GM12878 (cell line): ENCODE data around the gene LRRC26. TPM values are rescaled to one million over a fixed set of nuclear protein-coding genes. Genes with fewer than 3 reads are reported as not detected.

ENCODE experiments used
- ATAC-seq: fragments of 200-7000 bp; cut with Tn5 transposase; 3 replicates; pipeline ENCODE4 v1.9.1; 2020; ENCODE audit warnings: mild to moderate bottlenecking, moderate library complexity
- BruUV-seq: library from RNA; stranded (reverse); fragments of 400-500 nt; replicated peaks from 2 replicates; lab custom pipeline; 2021; lab: Mats Ljungman, UMichigan
- CTCF ChIA-PET: fragments of 300-600 bp; sonication (Branson Sonifier 250); formaldehyde crosslinking; extraction: SDS; loops from one replicate; lab custom pipeline; 2021; ENCODE audit warnings: inconsistent platforms; lab: Yijun Ruan, JAX
- POLR2A ChIA-PET: fragments of 350-600 bp; formaldehyde crosslinking; extraction: SDS; loops from one replicate; lab custom pipeline; 2021; ENCODE audit warnings: inconsistent platforms; lab: Charles Lee
- RAD21 ChIA-PET: fragments of 300-600 bp; sonication (Branson Sonifier 250); formaldehyde crosslinking; loops from one replicate; lab custom pipeline; 2023; ENCODE audit warnings: antibody characterized with exemption; ENCODE audit not compliant: unreplicated experiment; lab: Charles Lee
- SMC1A ChIA-PET: fragments of 300-600 bp; sonication (Branson Sonifier 250); formaldehyde crosslinking; loops from one replicate; lab custom pipeline; 2023; ENCODE audit not compliant: unreplicated experiment, uncharacterized antibody; lab: Charles Lee
- DNase-seq: peaks from one replicate; pipeline ENCODE4 v3.0.0-alpha.2; 2011; ENCODE audit warnings: low read depth, low spot score
- FAIRE-seq: peaks from 3 replicates; lab custom pipeline; 2011; peaks lifted over from hg19 to GRCh38; lab: Jason Lieb, UNC
- H2AFZ ChIP-seq: 2 replicates; pipeline ENCODE4 v1.6.0; 2011; ENCODE audit warnings: low read depth, low read length, control low read depth; ENCODE audit not compliant: control insufficient read depth
- H3K27ac ChIP-seq: 2 replicates; pipeline ENCODE4 v1.5.1; 2011; ENCODE audit warnings: control low read depth; ENCODE audit not compliant: control insufficient read depth, insufficient read depth
- H3K27me3 ChIP-seq, 2 experiments: replicated peaks in 1 of 2; 2 replicates each; pipeline versions ENCODE4 v1.6.0 to v1.6.1; 2011; ENCODE audit warnings: low read length in 1 of 2; ENCODE audit not compliant: control insufficient read depth in 2 of 2, insufficient read depth in 2 of 2
- H3K36me3 ChIP-seq, 2 experiments: 2 replicates each; pipeline ENCODE4 v1.5.1; 2011; ENCODE audit warnings: low read length in 1 of 2; ENCODE audit not compliant: control insufficient read depth in 2 of 2, insufficient read depth in 2 of 2
- H3K4me1 ChIP-seq: 2 replicates; pipeline ENCODE4 v1.6.1; 2011; ENCODE audit warnings: mild to moderate bottlenecking, low read length, moderate library complexity, mixed read lengths; ENCODE audit not compliant: control insufficient read depth, insufficient read depth
- H3K4me2 ChIP-seq: 2 replicates; pipeline ENCODE4 v1.6.0; 2011; ENCODE audit warnings: control low read depth; ENCODE audit not compliant: control insufficient read depth, insufficient read depth
- H3K4me3 ChIP-seq: fragments of 200-600 bp; sonication (generic); 2 replicates; pipeline ENCODE4 v1.5.1; 2016
- H3K79me2 ChIP-seq: 2 replicates; pipeline ENCODE4 v1.6.0; 2011; ENCODE audit warnings: low read length; ENCODE audit not compliant: control insufficient read depth, insufficient read depth
- H3K9ac ChIP-seq: 2 replicates; pipeline ENCODE4 v1.8.0; 2011; ENCODE audit warnings: low read length, control low read depth, mixed read lengths; ENCODE audit not compliant: control insufficient read depth, insufficient read depth
- H3K9me3 ChIP-seq: replicated peaks from 3 replicates; pipeline ENCODE4 v1.5.1; 2011; ENCODE audit warnings: mild to moderate bottlenecking, low read length; ENCODE audit not compliant: control insufficient read depth, insufficient read depth
- H4K20me1 ChIP-seq: 2 replicates; pipeline ENCODE4 v1.6.0; 2011; ENCODE audit not compliant: control insufficient read depth, insufficient read depth
- CTCF ChIP-seq, 3 experiments: IDR thresholded peaks in 2 of 3; conservative IDR thresholded peaks in 1 of 3; 2 replicates each; pipeline ENCODE4 v1.5.1; 2011; ENCODE audit warnings: low read depth in 3 of 3, low read length in 3 of 3, mild to moderate bottlenecking in 3 of 3, control low read depth in 2 of 3, moderate library complexity in 2 of 3, inconsistent platforms in 1 of 3, mixed read lengths in 1 of 3; ENCODE audit not compliant: control insufficient read depth in 2 of 3, insufficient read depth in 1 of 3; ENCODE audit errors: extremely low read depth in 1 of 3
- HCFC1 ChIP-seq: fragments of 150-350 bp; IDR thresholded peaks from 2 replicates; pipeline ENCODE4 v1.6.1; 2014; ENCODE audit warnings: low read length
- JUNB ChIP-seq: IDR thresholded peaks from 2 replicates; pipeline ENCODE4 v1.6.1; 2016; ENCODE audit warnings: antibody characterized with exemption, mild to moderate bottlenecking
- POLR2A ChIP-seq: IDR thresholded peaks from 2 replicates; pipeline ENCODE4 v1.6.1; 2011; ENCODE audit warnings: low read depth, mild to moderate bottlenecking, low read length
- WGBS: methylation state at CpG from one replicate; pipeline ENCODE4 v1.1.6; 2016; ENCODE audit warnings: low lambda C conversion rate; ENCODE audit not compliant: insufficient replicate concordance, insufficient coverage; ENCODE audit errors: missing lambda C conversion rate; 5-methylcytosine and 5-hydroxymethylcytosine counted together
- in situ Hi-C: fragments of 300-500 bp; cut with MboI; formaldehyde crosslinking; loops from 9 replicates; pipeline ENCODE4 v1.14.3; 2018; ENCODE audit warnings: mixed read lengths
- intact Hi-C: fragments of 100-400 bp; cut with micrococcal nuclease; formaldehyde crosslinking; loops from one replicate; pipeline ENCODE4 v1.14.2; 2022; ENCODE audit not compliant: unreplicated experiment
- polyA plus RNA-seq, 11 experiments: library from polyadenylated mRNA; depleted of rRNA in 4 of 11; unstranded in 6 of 11; stranded (reverse) in 5 of 11; fragments of >200 nt; fragmentation: Nextera tagmentation in 4 of 11; fragmentation: Illumina TruSeq in 1 of 11; extraction: Ambion mirVana in 4 of 11; extraction: Trizol in 1 of 11; gene quantifications; 1 replicate in 1 of 11; 2 replicates in 10 of 11; pipeline versions ENCODE4 v1.2.1 to v1.2.3, GENCODE V29; 2011 to 2016; ENCODE audit warnings: inconsistent platforms in 2 of 11, missing spikeins in 2 of 11, low read depth in 1 of 11
- total RNA-seq, 4 experiments: library from RNA; depleted of rRNA in 3 of 4; stranded (reverse); fragments of >200 nt in 3 of 4; fragmentation: Illumina TruSeq in 1 of 4; extraction: Trizol in 1 of 4; gene quantifications; 2 replicates each; pipeline versions ENCODE4 v1.2.1 to v1.2.3, GENCODE V29; 2013 to 2021

Gene LRRC26
- total and polyA plus RNA-seq, 10 of the 15 experiments (the other 5 are each of a cell fraction or from before 2014, with no cell fraction given), result 0.29 to 0.91 (median 0.64) TPM; not detected in 5

GRCh38 chr9:137191245-137191644, 21.4 kb upstream of the LRRC26 start:
- Histone ChIP-seq H3K79me2 (peaks cover 33% of the 10 kb centered on the region), H3K9ac (no peak overlapping the region)

GRCh38 chr9:137190315-137190856, 20.5 kb upstream of the LRRC26 start:
- WGBS, result 83% methylated on average over 6 of the region's 9 CpGs
- Histone ChIP-seq H3K4me2 (peak overlapping the region; percentile 93; the same call in 1 of the 2 replicates), H3K4me1 (peaks cover 22% of the 10 kb centered on the region), H3K9me3 (no peaks in the 10 kb centered on the region), H3K79me2 (peaks cover 35% of the 10 kb centered on the region), H3K27me3 (no peaks in the 10 kb centered on the region), H3K4me3 (0 out of 2 replicates have a peak overlapping the region, but pooled peaks have one; percentile 99), H3K9ac (no peak overlapping the region), H3K36me3 (peaks cover 0 to 7% of the 10 kb centered on the region in 2 experiments; a peak in 3 of 4 replicates), H2AFZ (no peak overlapping the region), H3K27ac (no peak overlapping the region), H4K20me1 (peaks cover 7% of the 10 kb centered on the region; the same call in 1 of the 2 replicates)
- POLR2A ChIA-PET, result interaction anchor here (1.8 to 4.6 kb wide), 4 partner anchors 11 to 47 kb away, joined by 7 to 22 read pairs (median 9); partner anchors contain the start of genes CYSRT1, RNF208 and TPRN
- CTCF ChIA-PET, result interaction anchor here (0.6 to 2.7 kb wide), 7 partner anchors 14 to 123 kb away, joined by 3 to 21 read pairs (median 7); partner anchors contain the start of gene RNF224
- intact Hi-C loops (no loop called here), in situ Hi-C loops (no loop called here)
- BruUV-seq, result no TSS peak
- FAIRE-seq (no peak), DNase-seq (no peak), ATAC-seq (no peak)
- RAD21 ChIA-PET, result interaction anchor here (0.6 to 1.1 kb wide), 2 partner anchors 33 to 76 kb away, joined by 3 read pairs; partner anchors contain the start of gene DPP7
- TF ChIP-seq CTCF (IDR thresholded peaks at IDR 0.05 in 2 of 3, conservative IDR thresholded peaks at IDR 0.05 in 1 of 3; ENCODE audit: control insufficient read depth in 2 of 3, extremely low read depth in 1 of 3, insufficient read depth in 1 of 3, low read depth in 3 of 3, low read length in 3 of 3) (peak in 1 of 3 experiments; percentile 7; a peak in 1 of 6 replicates), HCFC1 (no peak)
- SMC1A ChIA-PET, result interaction anchor here (1.2 to 2.2 kb wide), 3 partner anchors 8 to 62 kb away, joined by 3 to 9 read pairs (median 7); no protein-coding TSS in a partner anchor

More at GRCh38 chr9:137191245-137191644, 21.4 kb upstream of the LRRC26 start:
- Histone ChIP-seq H2AFZ (no peak overlapping the region), H3K36me3 (peaks cover 0 to 7% of the 10 kb centered on the region in 2 experiments; a peak in 3 of 4 replicates), H3K4me2 (no peak overlapping the region), H3K4me3 (no peak overlapping the region), H4K20me1 (peaks cover 7% of the 10 kb centered on the region; the same call in 1 of the 2 replicates), H3K9me3 (no peaks in the 10 kb centered on the region), H3K4me1 (peaks cover 22% of the 10 kb centered on the region), H3K27me3 (no peaks in the 10 kb centered on the region), H3K27ac (no peak overlapping the region)
- DNase-seq, result no peak
- 67% methylated on average over 3 of the region's 3 CpGs for WGBS
- in situ Hi-C loops, result no loop called here
- POLR2A ChIA-PET, result interaction anchor here (0.6 kb wide), 1 partner anchor 70 kb away, joined by 3 read pairs; no protein-coding TSS in a partner anchor
- CTCF ChIA-PET, result interaction anchor here (0.9 kb wide), 1 partner anchor 68 kb away, joined by 5 read pairs; no protein-coding TSS in a partner anchor
- SMC1A ChIA-PET, result no interaction called here
- intact Hi-C loops, result no loop called here
- no peak for ATAC-seq
- BruUV-seq, result no TSS peak
- RAD21 ChIA-PET, result no interaction called here
- TF ChIP-seq JUNB (no peak), POLR2A (peak; percentile 38; the same call in 1 of the 2 replicates)
- no peak for FAIRE-seq
